ENCODE results near the gene DUSP22. TPM values are rescaled to one million over a fixed set of nuclear protein-coding genes. Genes with fewer than 3 reads are reported as not detected.

Gene DUSP22
- total and polyA plus RNA-seq, 2 experiments from 2014 or later: 24.2 to 26.3 TPM

DNA sequence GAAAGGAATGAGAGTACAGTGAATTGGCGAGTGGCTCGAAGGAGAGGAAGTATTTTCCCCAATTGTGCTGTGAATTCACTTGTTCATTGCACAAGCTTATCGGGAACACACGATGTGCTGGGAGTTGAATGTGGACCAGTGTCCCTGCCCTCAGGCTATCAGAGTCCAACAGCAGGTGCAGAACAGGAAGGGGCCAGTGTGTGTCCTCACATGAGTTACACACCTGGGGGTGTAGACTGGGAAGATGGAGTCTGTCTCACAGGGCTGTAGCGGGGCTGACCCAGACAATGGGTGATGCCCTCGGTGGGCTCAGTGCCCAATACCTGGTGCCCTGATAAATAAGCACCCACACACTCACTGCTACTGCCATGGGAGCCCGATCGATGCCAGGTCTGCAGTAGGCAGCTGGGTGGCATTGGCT lies 14.4 kb downstream of the DUSP22 start:
- Histone ChIP-seq H3K4me1 (ENCODE audit: insufficient read depth) (no peaks in the 10 kb centered on the region), H3K4me3 (no peak overlapping the region), H3K9me2 (replicated peaks; ENCODE audit: insufficient read depth) (no peaks in the 10 kb centered on the region), H2AFZ (no peak overlapping the region), H3K36me3 (replicated peaks; ENCODE audit: insufficient read depth, low read depth) (no peaks in the 10 kb centered on the region), H3K9me3 (ENCODE audit: low read depth) (no peaks in the 10 kb centered on the region), H3K79me2 (peaks cover 5% of the 10 kb centered on the region), H3K27ac (no peak overlapping the region), H3K27me3 (no peaks in the 10 kb centered on the region), H3K4me2 (no peak overlapping the region), H4K20me1 (ENCODE audit: insufficient read depth, poor library complexity, severe bottlenecking) (no peaks in the 10 kb centered on the region)
- TF ChIP-seq EZH2 (IDR thresholded peaks at IDR 0.05; ENCODE audit: borderline replicate concordance): no peak
- TF ChIP-seq, protein P1, sequence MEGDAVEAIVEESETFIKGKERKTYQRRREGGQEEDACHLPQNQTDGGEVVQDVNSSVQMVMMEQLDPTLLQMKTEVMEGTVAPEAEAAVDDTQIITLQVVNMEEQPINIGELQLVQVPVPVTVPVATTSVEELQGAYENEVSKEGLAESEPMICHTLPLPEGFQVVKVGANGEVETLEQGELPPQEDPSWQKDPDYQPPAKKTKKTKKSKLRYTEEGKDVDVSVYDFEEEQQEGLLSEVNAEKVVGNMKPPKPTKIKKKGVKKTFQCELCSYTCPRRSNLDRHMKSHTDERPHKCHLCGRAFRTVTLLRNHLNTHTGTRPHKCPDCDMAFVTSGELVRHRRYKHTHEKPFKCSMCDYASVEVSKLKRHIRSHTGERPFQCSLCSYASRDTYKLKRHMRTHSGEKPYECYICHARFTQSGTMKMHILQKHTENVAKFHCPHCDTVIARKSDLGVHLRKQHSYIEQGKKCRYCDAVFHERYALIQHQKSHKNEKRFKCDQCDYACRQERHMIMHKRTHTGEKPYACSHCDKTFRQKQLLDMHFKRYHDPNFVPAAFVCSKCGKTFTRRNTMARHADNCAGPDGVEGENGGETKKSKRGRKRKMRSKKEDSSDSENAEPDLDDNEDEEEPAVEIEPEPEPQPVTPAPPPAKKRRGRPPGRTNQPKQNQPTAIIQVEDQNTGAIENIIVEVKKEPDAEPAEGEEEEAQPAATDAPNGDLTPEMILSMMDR (IDR thresholded peaks at IDR 0.05; ENCODE audit: poor library complexity): no peak
- TF ChIP-seq EZH2phosphoT487 (IDR thresholded peaks at IDR 0.05; ENCODE audit: low read depth, severe bottlenecking, unreplicated experiment): no peak
- no peak for DNase-seq (ENCODE audit: low spot score)
- WGBS (ENCODE audit: low lambda C conversion rate, missing lambda C conversion rate): 88% methylated on average over 8 of the region's 8 CpGs

DNA sequence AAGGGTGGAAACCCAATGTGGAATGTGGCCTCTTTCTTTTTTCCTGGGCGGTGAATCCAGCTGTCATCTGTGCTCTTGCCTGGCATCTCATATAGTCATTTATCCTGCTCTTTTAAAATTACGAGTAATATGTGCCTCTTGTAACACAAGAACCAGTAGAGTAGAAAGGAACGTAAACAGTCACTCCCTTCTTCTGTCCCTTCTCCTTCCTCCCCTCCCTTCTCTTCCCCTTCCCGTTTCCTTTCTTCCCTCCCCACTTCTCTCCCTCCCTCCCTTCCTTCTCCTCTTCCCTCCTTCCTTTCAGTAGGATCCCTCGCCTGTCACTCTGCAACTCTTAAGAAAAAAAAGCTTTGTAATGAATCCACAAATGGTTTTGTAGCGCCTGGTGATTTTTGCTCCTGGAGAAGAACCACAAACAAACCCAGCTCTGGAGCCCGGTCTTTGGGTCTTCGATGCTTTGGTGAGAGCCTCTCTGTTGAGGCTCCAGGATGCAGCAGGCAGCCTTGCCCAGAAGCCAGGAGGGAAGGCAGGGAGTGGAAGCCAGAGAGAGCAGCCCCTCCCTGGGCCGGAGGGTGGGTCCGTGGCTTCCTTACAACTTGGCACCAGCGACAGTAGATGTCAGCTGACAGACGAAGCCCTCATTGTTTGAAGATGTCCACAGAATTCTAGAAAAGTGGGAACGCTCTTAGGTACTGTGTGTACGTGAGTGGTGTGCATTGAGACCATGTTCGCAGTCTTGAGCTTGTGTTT lies 15.0 kb downstream of the DUSP22 start:
- Histone ChIP-seq H3K27ac (no peak overlapping the region), H3K36me3 (replicated peaks; ENCODE audit: insufficient read depth, low read depth) (no peaks in the 10 kb centered on the region), H3K4me3 (no peak overlapping the region), H3K9me2 (replicated peaks; ENCODE audit: insufficient read depth) (no peaks in the 10 kb centered on the region), H3K79me2 (peaks cover 2% of the 10 kb centered on the region), H3K9me3 (ENCODE audit: low read depth) (no peaks in the 10 kb centered on the region), H4K20me1 (ENCODE audit: insufficient read depth, poor library complexity, severe bottlenecking) (no peaks in the 10 kb centered on the region), H3K27me3 (no peaks in the 10 kb centered on the region), H2AFZ (no peak overlapping the region), H3K4me1 (ENCODE audit: insufficient read depth) (no peaks in the 10 kb centered on the region), H3K4me2 (no peak overlapping the region)
- WGBS (ENCODE audit: low lambda C conversion rate, missing lambda C conversion rate): 81% methylated on average over 15 of the region's 15 CpGs
- DNase-seq (ENCODE audit: low spot score): no peak
- no peak for TF ChIP-seq EZH2phosphoT487 (IDR thresholded peaks at IDR 0.05; ENCODE audit: low read depth, severe bottlenecking, unreplicated experiment)
- TF ChIP-seq EZH2 (IDR thresholded peaks at IDR 0.05; ENCODE audit: borderline replicate concordance): no peak
- TF ChIP-seq, protein P1 (IDR thresholded peaks at IDR 0.05; ENCODE audit: poor library complexity): no peak

DNA sequence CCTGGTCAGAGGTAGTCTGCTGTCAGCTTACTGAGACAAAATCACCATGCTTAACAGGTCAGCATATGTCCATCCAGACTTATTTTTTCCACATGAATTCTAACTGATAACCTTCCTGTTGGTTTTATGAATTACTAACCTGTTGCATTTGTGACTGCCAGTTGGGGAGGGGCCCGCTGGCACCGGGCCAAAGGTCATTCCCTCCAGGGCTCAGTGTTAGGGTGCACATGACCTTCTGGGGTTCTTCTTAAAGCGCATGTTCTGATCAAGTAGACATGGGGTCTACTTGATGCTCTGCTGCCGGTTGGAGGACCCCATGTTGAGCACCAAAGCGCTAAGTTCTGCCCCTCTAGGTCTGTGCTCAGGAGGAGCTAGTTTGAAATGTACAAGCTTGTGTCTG lies 15.6 kb downstream of the DUSP22 start:
- H3K79me2 ChIP-seq: no peaks in the 10 kb centered on the region
- H2AFZ ChIP-seq: no peak overlapping the region
- no peaks in the 10 kb centered on the region for H3K9me3 ChIP-seq (ENCODE audit: low read depth)
- 83% methylated on average over 5 of the region's 5 CpGs for WGBS (ENCODE audit: low lambda C conversion rate, missing lambda C conversion rate)
- TF ChIP-seq EZH2 (IDR thresholded peaks at IDR 0.05; ENCODE audit: borderline replicate concordance) (no peak), EZH2phosphoT487 (IDR thresholded peaks at IDR 0.05; ENCODE audit: low read depth, severe bottlenecking, unreplicated experiment) (no peak)
- TF ChIP-seq, protein P1 (IDR thresholded peaks at IDR 0.05; ENCODE audit: poor library complexity): no peak
- H3K27ac ChIP-seq: no peak overlapping the region
- DNase-seq (ENCODE audit: low spot score): no peak
- H3K9me2 ChIP-seq (replicated peaks; ENCODE audit: insufficient read depth): no peaks in the 10 kb centered on the region
- no peaks in the 10 kb centered on the region for H3K4me1 ChIP-seq (ENCODE audit: insufficient read depth)
- H3K4me2 ChIP-seq: no peak overlapping the region
- no peaks in the 10 kb centered on the region for H3K36me3 ChIP-seq (replicated peaks; ENCODE audit: insufficient read depth, low read depth)
- no peaks in the 10 kb centered on the region for H4K20me1 ChIP-seq (ENCODE audit: insufficient read depth, poor library complexity, severe bottlenecking)
- H3K27me3 ChIP-seq: no peaks in the 10 kb centered on the region
- H3K4me3 ChIP-seq: no peak overlapping the region

Data from hepatocyte (in vitro differentiated cells).